ENCODE data around the gene GRB10.
"Not testable (repeated sequence)": the region's sequence is repeated elsewhere in the genome, so short reads cannot be mapped to it uniquely, and the experiment has no call there.

The GRB10 gene

DNA sequence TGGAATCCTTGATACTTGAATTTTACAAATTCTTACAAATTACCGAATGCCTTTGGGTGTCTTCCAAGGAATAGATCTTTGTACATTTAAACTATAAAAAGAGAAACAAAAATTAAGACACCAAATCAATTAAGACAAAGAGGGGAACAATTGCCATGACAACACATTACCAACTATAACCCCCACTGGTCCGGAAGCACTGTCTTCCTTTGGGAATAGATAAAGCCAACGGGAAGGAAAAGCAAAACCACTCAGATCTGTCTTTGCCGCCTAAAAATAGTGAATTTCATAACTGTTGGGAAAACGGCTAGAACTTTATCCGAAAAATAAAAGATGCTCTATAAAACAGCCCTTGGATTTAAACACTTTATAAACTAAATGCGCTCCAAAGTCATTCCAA, 37.4 kb downstream of the GRB10 start:
- no peak for DNase-seq (ENCODE audit: low read depth in 3 of 3)

DNA sequence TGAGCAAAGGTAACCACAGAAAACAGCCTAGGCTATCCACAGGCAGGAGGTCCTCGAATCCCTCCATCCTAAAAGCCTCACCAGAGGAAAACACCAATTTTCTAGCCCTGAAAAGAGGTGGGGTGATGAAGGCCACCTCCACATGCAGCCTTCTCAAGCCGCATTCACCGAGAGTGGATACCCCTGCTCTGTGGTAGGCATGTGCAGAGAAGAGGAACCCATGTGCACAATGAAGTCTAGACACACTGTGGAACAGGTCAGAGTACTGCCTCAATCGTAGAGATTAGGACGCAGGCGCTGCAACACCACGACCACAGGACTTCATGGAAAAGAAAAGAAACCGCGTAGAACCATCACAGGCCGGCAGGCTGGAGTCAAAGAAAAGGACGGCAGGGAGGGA, 38.8 kb downstream of the GRB10 start:
- no peak for DNase-seq (ENCODE audit: low read depth in 3 of 3)

DNA sequence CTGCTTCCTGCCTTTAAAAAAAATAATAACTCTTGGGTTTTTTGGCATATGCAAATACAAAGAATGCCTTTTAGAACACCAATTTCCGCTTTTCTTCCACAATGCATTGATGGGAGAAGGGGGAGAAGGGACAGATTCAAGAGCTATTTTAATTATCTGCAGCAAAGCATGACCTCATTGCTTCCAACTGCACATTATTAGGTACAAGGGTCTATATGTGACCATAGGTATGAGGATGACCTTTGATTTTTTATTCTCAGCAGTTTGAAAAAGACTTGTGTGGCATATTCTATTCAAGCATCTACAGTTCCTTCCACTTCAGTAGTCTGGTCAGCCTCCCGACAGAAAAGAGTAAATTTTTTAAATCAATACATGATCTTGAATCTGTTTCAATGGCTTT, 39.7 kb downstream of the GRB10 start:
- no peak for DNase-seq (ENCODE audit: low read depth in 3 of 3)

DNA sequence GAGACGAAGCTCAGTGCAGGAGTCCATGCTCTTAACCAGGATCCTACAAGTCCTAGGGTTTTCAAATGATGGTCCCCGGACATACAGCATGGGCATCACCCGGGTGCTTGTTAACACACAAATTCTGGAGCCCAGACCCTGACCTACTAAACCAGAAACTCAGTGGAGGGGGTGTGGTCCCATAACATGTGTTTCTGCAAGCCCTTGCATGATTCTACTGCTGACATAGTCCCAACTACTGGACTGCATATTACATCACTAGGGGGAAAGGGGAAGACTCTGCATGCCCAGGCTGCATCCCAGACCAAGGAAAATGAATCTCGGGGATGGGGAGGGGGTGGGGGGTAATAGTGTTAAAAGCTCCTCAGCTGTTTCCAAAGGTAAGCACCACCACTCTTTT, 40.3 kb downstream of the GRB10 start:
- DNase-seq (ENCODE audit: low read depth in 3 of 3): no peak

DNA sequence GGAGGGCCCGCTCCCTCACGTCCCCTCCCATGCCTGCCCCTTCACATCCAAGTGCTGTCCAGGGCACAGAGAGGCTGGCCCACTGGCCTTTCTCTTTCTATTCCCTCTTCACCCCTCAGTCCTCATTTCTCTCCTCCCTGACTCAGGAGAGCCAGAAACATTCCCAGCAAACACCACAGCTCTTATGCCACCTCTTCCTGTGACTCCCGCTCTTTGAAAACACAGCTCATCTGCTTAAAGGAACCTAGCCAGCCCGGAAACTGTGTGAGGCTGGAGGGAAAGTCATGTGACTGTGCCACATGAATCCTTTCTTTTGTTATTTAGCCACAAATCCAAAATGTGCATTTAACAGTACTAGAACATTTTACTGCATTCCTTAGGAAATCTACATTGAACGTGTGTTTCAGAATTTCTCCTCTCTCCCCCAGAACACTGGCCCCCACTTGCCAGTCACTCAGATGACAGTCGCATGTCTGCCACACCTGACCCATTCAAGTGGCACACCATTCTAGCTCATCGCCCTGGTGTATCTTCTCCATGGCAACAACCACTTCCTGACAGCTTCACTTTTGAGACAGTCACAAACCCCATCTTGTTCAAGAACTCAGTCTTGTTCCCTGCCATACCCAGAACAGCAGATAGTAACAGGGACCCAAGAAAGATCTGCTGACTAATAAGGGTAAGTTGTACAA, 42.8 kb downstream of the GRB10 start:
- DNase-seq (ENCODE audit: low read depth in 3 of 3): peak in 2 of 3 experiments; percentile 17 to 34

DNA sequence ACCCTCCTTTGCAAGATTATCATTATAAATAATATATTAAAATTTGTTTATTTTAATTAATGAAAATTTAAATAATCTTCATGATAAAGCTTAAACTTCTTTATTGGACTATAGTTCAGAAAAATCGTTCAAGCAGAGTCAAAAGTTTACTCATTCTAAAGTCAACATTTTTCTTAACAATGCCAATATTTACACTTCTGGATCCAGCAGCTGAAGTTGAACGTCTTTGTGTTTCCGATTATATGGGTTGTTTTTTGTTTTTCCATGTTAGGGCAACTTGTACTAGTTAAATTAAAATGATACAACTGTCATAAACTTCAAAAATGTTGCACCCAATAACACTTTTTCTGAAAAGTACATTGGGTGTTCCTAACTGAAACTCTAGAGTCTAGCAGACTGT, 43.8 kb downstream of the GRB10 start:
- DNase-seq (ENCODE audit: low read depth in 3 of 3): no peak

DNA sequence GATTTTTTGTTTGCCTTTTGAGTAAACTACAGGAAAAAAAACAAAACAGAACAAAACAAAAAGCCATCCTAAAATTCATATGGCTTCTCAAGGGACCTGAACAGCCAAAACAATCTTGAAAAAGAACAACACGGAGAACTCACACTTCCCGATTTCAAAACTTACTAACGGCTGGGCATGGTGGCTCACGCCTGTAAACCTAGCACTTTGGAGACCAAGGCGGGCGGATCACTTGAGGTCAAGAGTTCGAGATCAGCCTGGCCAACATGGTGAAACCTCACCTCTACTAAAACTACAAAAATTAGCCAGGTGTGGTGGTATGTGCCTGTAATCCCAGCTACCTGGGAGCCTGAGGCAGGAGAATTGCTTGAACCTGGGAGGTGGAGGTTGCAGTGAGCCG, 46.9 kb downstream of the GRB10 start:
- DNase-seq (ENCODE audit: low read depth in 3 of 3): not testable (repeated sequence)

DNA sequence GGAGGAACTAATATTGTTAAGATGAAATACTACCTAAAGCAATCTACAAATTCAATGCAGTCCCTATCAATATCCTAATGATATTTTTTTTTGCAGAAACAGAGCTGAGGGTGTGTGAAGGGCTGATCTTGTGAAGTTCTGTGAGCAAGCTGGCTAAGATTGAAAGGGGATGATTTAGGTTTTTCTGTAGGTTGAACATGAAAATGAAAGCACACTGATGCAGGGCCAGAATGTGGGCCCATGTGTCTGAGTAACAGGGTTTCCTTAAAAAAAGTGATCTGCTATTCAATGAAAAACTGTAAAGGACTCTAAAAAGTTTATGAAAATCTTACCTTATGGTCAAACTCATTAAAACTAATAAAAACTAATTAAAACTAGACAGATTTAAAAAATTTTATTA, 47.4 kb downstream of the GRB10 start:
- no peak for DNase-seq (ENCODE audit: low read depth in 3 of 3)

DNA sequence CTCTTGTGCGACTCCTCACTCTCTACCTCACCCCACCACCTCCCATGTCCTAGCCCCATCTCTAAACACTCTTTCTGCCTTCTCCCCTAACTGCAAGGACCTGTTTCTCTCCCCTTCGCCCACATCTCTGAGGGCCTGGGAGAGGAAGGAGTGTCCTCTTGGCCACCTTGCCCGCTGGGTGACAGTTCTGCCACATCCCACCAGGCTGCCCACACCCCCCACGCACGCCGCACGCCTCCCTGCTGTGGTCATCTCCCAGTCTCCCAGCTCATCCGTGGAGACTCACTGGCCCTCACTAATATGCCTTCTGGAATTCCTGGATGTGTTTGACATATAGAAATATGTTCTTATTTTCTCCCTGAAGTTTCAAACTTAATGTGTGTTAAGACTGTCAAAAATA, 48.5 kb downstream of the GRB10 start:
- no peak for DNase-seq (ENCODE audit: low read depth in 3 of 3)

DNA sequence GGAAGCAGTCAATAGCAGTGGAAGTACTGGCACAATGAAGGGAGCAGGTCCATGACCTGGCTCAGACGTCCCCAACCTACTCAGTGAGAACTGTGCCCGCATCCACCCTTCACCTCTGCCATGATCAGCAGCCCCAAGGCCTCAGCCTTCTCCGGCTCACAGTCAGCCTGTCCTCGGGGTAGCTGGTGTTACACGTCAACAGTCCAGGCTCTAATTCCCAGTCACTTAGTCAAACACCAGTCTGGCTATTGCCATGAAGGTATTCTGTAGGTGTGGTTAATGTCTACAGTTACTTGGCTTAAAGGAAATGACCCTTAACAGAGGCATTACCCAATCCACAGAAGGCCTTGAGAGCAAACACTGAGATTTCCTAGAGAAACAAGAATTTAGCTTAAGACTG, 49.1 kb downstream of the GRB10 start:
- no peak for DNase-seq (ENCODE audit: low read depth in 3 of 3)

DNA sequence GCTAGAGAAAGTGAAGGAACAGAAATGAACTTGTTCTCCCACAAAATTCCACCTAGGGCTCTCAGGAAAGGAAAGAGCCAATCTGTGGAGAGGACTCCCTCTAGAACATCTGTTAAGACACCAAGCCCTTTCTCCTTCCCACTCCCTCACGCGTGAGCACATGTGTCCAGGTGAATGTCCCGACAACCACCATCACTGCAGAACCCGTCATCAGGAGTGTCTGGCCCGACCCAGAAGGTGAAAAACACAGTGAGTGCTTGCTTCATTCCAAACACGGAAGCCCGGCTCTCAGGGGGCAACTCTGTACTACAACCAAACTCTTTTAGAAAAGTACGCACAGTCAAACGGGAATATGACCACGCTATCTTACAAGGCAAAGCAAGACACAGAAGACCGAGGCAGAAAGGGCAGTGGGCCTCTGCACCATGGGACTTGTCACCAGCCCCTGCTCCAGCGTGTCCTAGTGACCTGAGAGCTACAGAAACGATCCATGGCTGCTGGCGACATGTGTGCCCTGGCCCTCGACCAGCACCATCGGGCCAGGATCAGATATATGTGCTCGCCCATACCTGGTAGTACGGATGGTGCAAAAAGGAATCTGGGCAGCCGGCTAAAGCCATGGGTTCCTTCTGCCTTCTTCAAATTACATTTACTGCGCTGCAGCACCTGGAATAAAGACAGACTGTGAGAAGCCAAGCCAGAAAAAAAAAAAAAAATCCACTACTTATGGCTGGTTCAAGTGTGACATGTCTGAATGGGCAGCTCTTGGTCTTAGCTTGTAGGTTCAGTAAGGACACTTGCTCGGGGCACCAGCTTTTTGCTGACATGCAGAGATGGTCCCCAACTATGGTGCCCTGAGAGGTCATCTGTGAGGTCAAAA, 50.8 kb downstream of the GRB10 start:
- DNase-seq (ENCODE audit: low read depth in 3 of 3): no peak

DNA sequence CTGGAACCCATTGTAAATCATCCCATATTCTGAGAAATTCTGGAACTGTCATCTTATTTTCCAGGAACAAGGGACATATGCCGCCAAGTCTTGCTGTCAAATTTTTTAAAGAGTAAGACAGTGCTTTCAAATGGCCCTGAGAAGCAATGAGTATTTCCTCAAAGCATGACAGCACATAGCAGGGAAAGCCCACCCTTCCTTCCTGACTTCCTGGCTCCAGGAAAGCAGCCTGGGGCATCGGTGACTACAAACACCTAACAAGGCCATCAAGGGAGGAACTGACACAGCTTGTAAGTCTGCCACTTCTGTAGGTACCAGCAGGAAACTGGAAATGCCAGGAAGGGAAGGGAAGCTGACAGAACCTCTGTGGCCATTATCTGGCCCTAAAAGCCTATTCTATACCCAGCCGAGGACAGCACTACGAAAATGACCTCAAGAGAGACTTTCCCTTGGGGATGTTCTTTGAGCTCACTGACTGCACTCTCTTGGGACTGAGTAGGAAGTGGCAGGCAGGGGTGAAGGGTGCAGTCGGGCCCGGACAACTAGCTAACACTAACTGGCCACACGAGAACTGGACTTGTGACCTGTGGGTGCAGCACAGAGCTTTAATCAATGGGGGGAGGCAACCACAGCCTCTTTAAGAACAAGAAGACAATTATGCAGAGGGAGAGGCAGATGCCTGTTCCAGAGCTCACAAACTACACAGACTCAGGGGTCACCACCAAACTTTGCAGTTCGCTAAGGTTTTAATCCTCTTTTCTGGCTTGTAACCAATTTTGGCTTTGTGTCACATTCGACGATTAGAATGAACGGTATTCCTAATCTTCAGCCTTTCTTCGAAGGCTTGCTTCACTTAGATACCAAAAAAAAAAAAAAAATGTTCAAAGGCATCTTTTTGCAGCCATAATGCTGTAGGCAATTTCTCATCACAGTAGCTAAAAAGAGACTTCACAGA, 52.0 kb downstream of the GRB10 start:
- DNase-seq (ENCODE audit: low read depth in 3 of 3): no peak

DNA sequence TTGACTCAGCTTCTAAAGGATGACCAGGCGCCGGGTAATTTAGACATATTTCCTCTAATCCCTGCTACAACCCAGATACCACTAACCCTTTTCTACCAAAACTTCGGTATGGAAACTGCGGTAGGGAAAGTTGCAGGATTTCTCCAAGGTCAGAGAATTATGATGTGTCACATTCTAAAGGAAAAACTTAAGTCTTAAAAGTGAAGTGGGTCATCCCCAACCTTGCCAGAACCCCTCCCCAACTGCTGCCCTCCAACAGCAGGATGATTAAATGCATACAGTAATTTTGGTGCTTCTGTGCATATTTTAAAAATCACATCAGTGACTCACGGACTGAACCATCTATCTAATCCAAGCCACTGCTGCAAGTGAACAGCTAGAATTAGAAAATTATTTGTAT, 52.7 kb downstream of the GRB10 start:
- DNase-seq (ENCODE audit: low read depth in 3 of 3): no peak

DNA sequence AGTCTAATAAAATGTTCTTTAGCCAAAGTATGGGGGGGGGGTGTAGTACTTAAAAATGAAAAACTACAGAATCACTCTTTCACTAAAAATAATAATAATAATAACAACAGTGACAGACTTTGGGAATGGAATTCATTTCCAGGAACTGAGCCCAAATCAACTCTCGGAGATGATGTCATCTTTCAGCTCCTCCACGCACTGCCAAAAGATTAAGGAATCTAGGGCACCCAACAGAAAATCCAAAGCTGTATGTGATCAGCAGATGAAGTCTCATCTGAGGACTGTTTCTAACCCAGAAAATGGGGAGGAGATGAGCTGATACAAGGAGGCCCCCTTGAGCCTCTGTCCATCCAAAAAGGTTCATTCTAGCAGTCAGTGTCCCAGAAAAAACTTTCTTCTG, 54.5 kb downstream of the GRB10 start:
- DNase-seq (ENCODE audit: low read depth in 3 of 3): no peak

DNA sequence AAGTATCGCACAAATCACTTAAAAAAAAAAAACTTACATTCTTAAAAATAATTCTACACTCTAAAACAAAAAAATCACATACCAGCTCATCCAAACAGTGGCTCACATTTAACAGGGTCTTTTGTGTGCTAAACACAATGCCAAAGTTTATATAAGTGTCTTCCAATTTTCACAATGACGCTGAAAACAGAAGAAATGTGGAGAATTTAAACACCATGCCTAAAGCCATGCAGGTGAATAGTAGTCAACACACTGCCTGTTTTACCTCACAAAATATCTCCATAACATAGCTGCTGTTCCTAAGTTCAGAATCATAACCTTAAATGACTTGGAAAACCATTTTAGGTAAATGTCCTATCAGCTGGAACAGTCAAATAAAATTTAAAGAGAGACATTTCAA, 55.0 kb downstream of the GRB10 start:
- DNase-seq (ENCODE audit: low read depth in 3 of 3): no peak

DNA sequence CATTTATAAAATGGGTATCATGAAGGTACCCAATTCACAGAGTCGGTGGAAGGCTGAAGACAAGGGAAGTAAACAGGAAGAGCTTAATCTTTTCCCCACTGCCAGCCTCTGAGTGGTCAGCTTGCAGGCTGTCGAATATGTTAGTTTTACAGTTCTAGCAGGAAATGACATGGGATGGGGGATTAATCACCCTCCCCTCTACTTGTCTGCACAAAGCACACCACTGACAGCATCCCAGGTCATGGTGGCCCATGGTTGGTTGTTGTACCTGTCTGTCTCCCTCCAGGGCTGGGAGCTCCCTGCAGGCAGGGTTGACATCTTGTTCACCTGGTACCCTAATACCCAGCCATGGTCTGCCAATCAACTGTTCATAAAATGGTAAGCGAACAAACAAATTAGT, 55.6 kb downstream of the GRB10 start:
- no peak for DNase-seq (ENCODE audit: low read depth in 3 of 3)

DNA sequence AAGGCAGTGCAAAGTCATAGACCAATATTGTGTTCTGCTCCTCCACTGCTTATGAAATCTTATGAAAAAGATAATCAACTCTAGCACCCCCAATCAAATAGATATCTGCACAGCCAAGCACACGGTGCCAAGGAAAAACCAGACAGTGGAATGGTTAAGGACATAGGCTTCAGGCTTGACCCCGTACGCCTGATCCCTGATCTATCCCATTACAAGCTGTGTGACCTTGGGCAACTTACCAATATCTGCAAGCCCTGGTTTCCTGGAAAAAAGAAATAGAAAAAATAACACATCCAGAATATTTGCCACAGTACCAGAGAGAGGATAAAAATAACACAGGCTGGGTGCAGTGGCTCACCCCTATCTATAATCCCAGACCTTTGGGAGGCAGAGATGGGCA, 56.9 kb downstream of the GRB10 start:
- no peak for DNase-seq (ENCODE audit: low read depth in 3 of 3)

DNA sequence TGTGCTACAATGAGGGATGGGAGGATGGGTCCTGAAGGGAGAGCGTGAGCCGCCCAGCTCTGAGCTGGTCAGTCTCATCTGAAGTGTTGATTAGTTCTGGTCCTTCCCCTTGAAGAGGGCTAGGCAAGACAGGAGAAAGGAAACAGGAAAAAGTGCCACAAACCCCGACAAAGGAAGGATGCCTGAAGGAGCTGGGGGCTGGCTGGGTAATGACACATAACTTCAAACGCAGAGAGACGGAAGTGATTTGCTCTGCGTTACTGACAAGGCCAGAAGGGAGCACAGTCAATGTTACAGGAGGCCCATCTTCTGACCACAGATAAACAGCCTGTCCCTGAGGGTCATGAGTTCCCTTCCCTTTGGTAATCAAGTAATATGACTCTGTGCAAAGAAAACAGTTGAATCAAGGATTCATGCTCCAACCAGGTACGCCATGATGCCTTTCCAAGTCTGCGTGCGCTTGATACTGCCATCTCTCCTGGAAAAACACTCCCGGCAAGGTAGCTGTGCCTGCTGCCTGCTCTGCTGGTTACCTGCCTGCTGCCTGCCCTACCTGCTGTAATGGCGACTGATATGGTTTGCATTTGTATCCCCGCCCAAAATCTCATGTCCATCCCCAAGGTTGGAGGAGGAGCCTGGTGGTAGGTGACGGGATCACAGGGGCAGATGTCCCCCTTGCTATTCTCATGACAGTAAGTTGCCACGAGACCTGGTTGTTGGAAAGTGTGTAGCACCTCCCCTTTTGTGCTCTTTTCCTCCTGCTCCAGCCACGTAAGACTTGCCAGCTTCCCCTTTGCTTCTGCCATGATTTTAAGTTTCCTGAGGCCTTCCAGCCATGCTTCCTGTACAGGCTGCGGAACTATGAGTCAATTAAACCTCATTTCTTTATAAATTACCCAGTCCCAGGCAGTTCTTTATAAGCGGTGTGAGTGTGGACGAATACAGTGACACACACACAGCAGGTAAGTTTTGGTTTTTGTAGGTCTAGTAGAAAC, 57.9 kb downstream of the GRB10 start:
- no peak for DNase-seq (ENCODE audit: low read depth in 3 of 3)

DNA sequence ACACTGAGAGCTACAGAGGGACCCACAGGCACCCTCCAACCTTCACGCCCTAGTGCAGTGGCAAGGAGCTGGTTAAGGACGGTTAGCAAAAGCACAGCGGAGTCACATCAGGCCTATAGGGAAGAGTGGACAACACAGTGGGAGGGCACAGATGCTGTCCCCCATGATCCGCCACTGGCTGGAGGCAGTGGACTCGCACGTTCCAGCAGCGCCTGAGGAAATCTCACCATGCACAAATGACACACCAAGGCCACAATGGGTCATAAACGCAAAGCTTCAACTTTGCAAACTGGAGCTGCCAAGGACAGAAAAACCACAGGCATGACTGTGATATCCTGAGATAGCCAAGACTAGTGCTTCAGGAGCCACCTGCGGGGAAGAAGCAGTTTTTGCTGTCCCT, 58.8 kb downstream of the GRB10 start:
- no peak for DNase-seq (ENCODE audit: low read depth in 3 of 3)

DNA sequence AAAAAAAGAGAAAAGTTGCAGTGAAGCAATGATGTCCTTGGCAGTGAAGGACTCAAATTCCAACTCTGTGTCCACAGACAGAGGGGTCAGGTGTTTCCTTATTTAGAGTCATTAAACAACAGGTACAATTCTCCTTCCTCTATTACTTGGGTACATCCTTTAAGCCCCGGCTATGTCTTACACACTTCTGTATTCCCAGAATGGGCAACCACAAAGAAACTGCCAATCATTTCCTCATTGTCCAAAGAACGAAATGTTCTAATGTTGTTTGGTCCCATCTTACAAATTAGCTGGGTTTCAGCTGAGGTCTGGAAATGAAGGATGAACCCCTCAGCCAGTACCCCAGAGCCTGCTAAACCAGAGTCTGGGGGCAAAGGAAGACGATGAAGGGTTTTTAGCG, 59.5 kb downstream of the GRB10 start:
- no peak for DNase-seq (ENCODE audit: low read depth in 3 of 3)

DNA sequence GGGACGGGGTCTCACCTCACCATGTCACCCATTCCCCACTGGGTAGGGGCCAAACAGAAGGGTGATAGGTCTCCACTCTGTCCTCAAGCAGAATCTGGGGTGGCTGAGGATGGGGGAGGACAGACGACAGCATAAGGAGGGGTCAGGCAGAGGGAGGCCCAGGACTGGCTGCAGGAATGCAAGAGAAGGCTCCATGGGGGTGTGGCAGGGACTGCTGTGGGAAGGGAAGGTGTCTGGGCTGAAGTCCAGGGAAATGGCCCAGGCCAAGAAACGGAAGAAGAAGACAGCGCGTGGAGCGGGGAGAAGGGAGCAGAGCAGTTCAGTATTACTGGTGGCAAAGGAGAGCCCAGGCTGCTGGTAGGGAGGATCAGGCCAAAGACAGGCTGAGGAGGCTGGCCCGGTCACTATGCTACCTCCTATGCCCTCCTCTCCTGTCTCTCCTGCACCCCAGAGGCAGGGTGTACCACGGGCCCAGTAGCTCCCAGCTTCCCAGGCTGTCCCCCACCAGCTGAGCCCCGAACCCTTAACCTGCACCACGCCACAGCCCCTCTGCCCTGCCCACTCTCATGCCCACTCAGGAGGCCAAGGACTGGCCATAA, 60.9 kb downstream of the GRB10 start:
- no peak for DNase-seq (ENCODE audit: low read depth in 3 of 3)

Measured in stimulated activated CD4-positive, alpha-beta T cell treated with anti-CD3 and anti-CD28 coated beads, TNF-alpha, amount 100 ng/mL, for 4 hours (primary cell).